GOT3 (cell line): ENCODE measurements around the gene DENND4A.
A peak's percentile ranks its signal among the peaks of the same experiment; 100 is the strongest.
"Not testable (repeated sequence)": the region's sequence is repeated elsewhere in the genome, so short reads cannot be mapped to it uniquely, and the experiment has no call there.

ENCODE experiments used
- DNase-seq: peaks from one replicate; lab custom pipeline; 2025; ENCODE audit warnings: mixed read lengths; lab: John Stamatoyannopoulos, UW

Gene DENND4A

GRCh38 chr15:65631503-65631902 is 160.6 kb downstream of the DENND4A start:
- no peak for DNase-seq

GRCh38 chr15:65630760-65631159 is 161.3 kb downstream of the DENND4A start:
- no peak for DNase-seq

GRCh38 chr15:65629548-65629947 is 162.5 kb downstream of the DENND4A start:
- no peak for DNase-seq

GRCh38 chr15:65626856-65627255 is 165.2 kb downstream of the DENND4A start:
- DNase-seq: no peak

- DNase-seq: no peak
Measured at GRCh38 chr15:65623103-65623502, 169.0 kb downstream of the DENND4A start.

GRCh38 chr15:65621638-65622037 is 170.5 kb downstream of the DENND4A start, which contains the start of gene SLC24A1:
Gene SLC24A1, plus strand, starts transcription at chr15:65621938. Its CDS starts 2,143 bp downstream, at chr15:65624081.
- no peak for DNase-seq

- DNase-seq: no peak
Measured at GRCh38 chr15:65620833-65621232, 171.3 kb downstream of the DENND4A start.

GRCh38 chr15:65619626-65620290 is 172.3 kb downstream of the DENND4A start:
- no peak for DNase-seq

- DNase-seq: no peak
Measured at GRCh38 chr15:65618560-65619109, 173.5 kb downstream of the DENND4A start.

- DNase-seq: not testable (repeated sequence)
Measured at GRCh38 chr15:65615887-65616286, 176.2 kb downstream of the DENND4A start.

- DNase-seq: no peak
Measured at GRCh38 chr15:65612949-65613744, 178.9 kb downstream of the DENND4A start.

- no peak for DNase-seq
Measured at GRCh38 chr15:65612616-65612946, 179.5 kb downstream of the DENND4A start.

GRCh38 chr15:65611888-65612615 is 180.0 kb downstream of the DENND4A start:
- DNase-seq: no peak

GRCh38 chr15:65610871-65611718 is 181.0 kb downstream of the DENND4A start, which contains the start of gene INTS14:
Gene INTS14, minus strand, starts transcription at chr15:65611131. Its CDS starts 3,751 bp downstream, at chr15:65607380.
- peak; percentile 90 for DNase-seq
